ENCODE results near the gene RNF14.

DNA sequence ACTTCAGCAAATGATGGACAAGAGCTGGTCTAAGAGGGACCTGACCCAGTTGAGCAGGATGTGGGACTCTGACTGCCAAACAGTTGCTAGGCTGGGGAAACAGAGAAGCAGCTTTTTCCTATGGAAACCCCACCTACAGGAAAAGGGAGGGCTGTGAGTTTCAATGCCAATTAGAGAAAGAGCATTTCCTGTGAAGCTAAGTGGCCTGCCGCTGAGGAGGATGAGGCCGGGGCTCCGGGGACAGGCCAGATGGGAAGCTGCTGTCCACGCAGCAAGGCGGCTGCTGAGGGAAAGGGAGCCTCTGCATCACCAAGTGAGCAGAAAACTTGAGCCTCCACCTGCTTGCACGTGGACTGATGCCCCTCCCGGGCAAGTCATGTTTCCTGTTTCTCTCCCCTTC is 10.8 kb upstream of the RNF14 start, which contains the start of gene PCDH12:
- no peak for TF ChIP-seq CTCF (conservative IDR thresholded peaks at IDR 0.05 in 1 of 2, IDR thresholded peaks at IDR 0.05 in 1 of 2; ENCODE audit: extremely low read depth in 1 of 2, insufficient read depth in 1 of 2, low read depth in 1 of 2, low read length in 2 of 2)
- TF ChIP-seq EZH2 (IDR thresholded peaks at IDR 0.05; ENCODE audit: borderline replicate concordance, low read length), result no peak
